PC-3 (cell line): ENCODE results near the gene PRKCD.

Experiments used
- CTCF ChIP-seq: fragments of 300-600 bp; sonication (generic); conservative IDR thresholded peaks from 2 replicates; pipeline ENCODE4 v1.5.1; 2017; ENCODE audit warnings: antibody characterized with exemption, low read depth, mild to moderate bottlenecking, low read length
- EZH2 ChIP-seq: fragments of 300-600 bp; sonication (generic); IDR thresholded peaks from one replicate; pipeline ENCODE4 v1.6.1; 2017; ENCODE audit warnings: antibody characterized with exemption, mild to moderate bottlenecking, low read length; ENCODE audit not compliant: unreplicated experiment

- TF ChIP-seq CTCF = no peak
- no peak for TF ChIP-seq EZH2
Measured at GRCh38 chr3:53144862-53145712, 15.9 kb upstream of the PRKCD start.
